Neural cell (in vitro differentiated cells): ENCODE measurements around the gene DCAF15.

Source experiments
- EP300 ChIP-seq: fragments of 450-650 bp; conservative IDR thresholded peaks from 2 replicates; pipeline ENCODE4 v1.6.1; 2014; ENCODE audit warnings: antibody characterized with exemption, mild to moderate bottlenecking, moderate library complexity; ENCODE audit not compliant: poor library complexity, severe bottlenecking
- EZH2 ChIP-seq: fragments of 200-600, 300-800 bp; shearing (Covaris generic), sonication (generic); IDR thresholded peaks from 2 replicates; pipeline ENCODE4 v1.6.1; 2014; ENCODE audit warnings: antibody characterized with exemption, low read length, borderline replicate concordance, mild to moderate bottlenecking; ENCODE audit not compliant: insufficient read depth, poor library complexity, severe bottlenecking
- POLR2AphosphoS5 ChIP-seq: IDR thresholded peaks from 2 replicates; pipeline ENCODE4 v1.6.1; 2012
- RAD21 ChIP-seq: fragments of 450-650 bp; conservative IDR thresholded peaks from 2 replicates; pipeline ENCODE4 v1.6.1; 2014; ENCODE audit warnings: antibody characterized with exemption, mild to moderate bottlenecking, moderate library complexity
- SMC3 ChIP-seq: fragments of 450-650 bp; conservative IDR thresholded peaks from 2 replicates; pipeline ENCODE4 v1.6.1; 2014; ENCODE audit warnings: antibody characterized with exemption, mild to moderate bottlenecking, moderate library complexity; ENCODE audit not compliant: poor library complexity
- TAF1 ChIP-seq: IDR thresholded peaks from 2 replicates; pipeline ENCODE4 v1.6.1; 2012; ENCODE audit warnings: low read depth
- TF ChIP-seq, protein P1 (sequence below): IDR thresholded peaks from 2 replicates; pipeline ENCODE4 v1.6.1; 2012; ENCODE audit warnings: borderline replicate concordance
- TF ChIP-seq, protein P2 (sequence below): fragments of 450-650 bp; IDR thresholded peaks from 2 replicates; pipeline ENCODE4 v1.5.1; 2014; ENCODE audit warnings: antibody characterized with exemption, mild to moderate bottlenecking, moderate library complexity; ENCODE audit not compliant: poor library complexity, severe bottlenecking

DNA sequence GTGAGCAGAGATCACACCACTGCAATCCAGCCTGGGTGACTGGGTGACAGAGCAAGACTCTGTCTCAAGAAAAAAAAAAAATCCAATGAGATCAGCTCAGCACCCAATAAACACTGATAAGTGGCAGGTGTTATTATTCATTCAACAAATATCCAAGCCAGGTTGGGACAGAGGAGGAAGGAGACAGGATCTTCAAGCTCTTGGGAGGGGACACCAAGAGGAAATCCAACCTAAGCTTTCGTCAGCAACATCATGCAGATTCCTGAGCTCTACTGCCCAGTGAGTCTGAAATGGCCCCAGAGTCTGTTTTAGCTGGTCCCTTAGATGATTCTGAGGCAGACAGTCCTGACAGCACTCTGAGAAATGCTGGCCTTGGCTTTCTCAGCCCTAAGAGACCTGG lies 46.1 kb downstream of the DCAF15 start:
- TF ChIP-seq, protein P1, sequence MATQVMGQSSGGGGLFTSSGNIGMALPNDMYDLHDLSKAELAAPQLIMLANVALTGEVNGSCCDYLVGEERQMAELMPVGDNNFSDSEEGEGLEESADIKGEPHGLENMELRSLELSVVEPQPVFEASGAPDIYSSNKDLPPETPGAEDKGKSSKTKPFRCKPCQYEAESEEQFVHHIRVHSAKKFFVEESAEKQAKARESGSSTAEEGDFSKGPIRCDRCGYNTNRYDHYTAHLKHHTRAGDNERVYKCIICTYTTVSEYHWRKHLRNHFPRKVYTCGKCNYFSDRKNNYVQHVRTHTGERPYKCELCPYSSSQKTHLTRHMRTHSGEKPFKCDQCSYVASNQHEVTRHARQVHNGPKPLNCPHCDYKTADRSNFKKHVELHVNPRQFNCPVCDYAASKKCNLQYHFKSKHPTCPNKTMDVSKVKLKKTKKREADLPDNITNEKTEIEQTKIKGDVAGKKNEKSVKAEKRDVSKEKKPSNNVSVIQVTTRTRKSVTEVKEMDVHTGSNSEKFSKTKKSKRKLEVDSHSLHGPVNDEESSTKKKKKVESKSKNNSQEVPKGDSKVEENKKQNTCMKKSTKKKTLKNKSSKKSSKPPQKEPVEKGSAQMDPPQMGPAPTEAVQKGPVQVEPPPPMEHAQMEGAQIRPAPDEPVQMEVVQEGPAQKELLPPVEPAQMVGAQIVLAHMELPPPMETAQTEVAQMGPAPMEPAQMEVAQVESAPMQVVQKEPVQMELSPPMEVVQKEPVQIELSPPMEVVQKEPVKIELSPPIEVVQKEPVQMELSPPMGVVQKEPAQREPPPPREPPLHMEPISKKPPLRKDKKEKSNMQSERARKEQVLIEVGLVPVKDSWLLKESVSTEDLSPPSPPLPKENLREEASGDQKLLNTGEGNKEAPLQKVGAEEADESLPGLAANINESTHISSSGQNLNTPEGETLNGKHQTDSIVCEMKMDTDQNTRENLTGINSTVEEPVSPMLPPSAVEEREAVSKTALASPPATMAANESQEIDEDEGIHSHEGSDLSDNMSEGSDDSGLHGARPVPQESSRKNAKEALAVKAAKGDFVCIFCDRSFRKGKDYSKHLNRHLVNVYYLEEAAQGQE, result no peak
- TF ChIP-seq, protein P2, sequence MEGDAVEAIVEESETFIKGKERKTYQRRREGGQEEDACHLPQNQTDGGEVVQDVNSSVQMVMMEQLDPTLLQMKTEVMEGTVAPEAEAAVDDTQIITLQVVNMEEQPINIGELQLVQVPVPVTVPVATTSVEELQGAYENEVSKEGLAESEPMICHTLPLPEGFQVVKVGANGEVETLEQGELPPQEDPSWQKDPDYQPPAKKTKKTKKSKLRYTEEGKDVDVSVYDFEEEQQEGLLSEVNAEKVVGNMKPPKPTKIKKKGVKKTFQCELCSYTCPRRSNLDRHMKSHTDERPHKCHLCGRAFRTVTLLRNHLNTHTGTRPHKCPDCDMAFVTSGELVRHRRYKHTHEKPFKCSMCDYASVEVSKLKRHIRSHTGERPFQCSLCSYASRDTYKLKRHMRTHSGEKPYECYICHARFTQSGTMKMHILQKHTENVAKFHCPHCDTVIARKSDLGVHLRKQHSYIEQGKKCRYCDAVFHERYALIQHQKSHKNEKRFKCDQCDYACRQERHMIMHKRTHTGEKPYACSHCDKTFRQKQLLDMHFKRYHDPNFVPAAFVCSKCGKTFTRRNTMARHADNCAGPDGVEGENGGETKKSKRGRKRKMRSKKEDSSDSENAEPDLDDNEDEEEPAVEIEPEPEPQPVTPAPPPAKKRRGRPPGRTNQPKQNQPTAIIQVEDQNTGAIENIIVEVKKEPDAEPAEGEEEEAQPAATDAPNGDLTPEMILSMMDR, result no peak
- TF ChIP-seq TAF1, result no peak
- no peak for TF ChIP-seq RAD21
- TF ChIP-seq EP300, result no peak
- TF ChIP-seq EZH2, result no peak
- no peak for TF ChIP-seq POLR2AphosphoS5
- TF ChIP-seq SMC3, result no peak
